WTC11 (cell line): ENCODE measurements around the gene PTBP2. TPM values are rescaled to one million over a fixed set of nuclear protein-coding genes. Genes with fewer than 3 reads are reported as not detected.

Source experiments
- ATAC-seq: fragments of 200-7000 bp; cut with Tn5 transposase; 2 replicates; pipeline ENCODE4 v1.10.0; 2021; ENCODE audit warnings: mild to moderate bottlenecking, moderate library complexity
- CTCF ChIA-PET: fragments of 300-600 bp; sonication (Branson Sonifier 250); formaldehyde crosslinking; loops from one replicate; lab custom pipeline; 2021; ENCODE audit warnings: antibody characterized with exemption; lab: Charles Lee
- POLR2A ChIA-PET: fragments of 350-600 bp; sonication (Branson Sonifier 250); formaldehyde crosslinking; loops from one replicate; lab custom pipeline; 2021; ENCODE audit warnings: antibody characterized with exemption; lab: Charles Lee
- DNase-seq: peaks from one replicate; pipeline ENCODE4 v3.0.0; 2021; ENCODE audit warnings: low spot score
- H3K27ac Mint-ChIP-seq: 2 replicates; pipeline ENCODE4 v1.8.0; 2021; ENCODE audit warnings: mixed read lengths
- H3K27me3 Mint-ChIP-seq: 2 replicates; pipeline ENCODE4 v1.8.0; 2021; ENCODE audit warnings: low read depth, mild to moderate bottlenecking, moderate library complexity, mixed read lengths
- H3K36me3 Mint-ChIP-seq: 2 replicates; pipeline ENCODE4 v1.8.0; 2021; ENCODE audit warnings: mixed read lengths
- H3K4me1 Mint-ChIP-seq: 2 replicates; pipeline ENCODE4 v1.8.0; 2022; ENCODE audit warnings: mixed read lengths
- H3K4me3 Mint-ChIP-seq: 2 replicates; pipeline ENCODE4 v1.8.0; 2021; ENCODE audit warnings: mild to moderate bottlenecking, moderate library complexity, mixed read lengths
- H3K9me3 Mint-ChIP-seq: 2 replicates; pipeline ENCODE4 v1.8.0; 2021; ENCODE audit warnings: mixed read lengths
- AFF4 ChIP-seq: sonication (generic); formaldehyde crosslinking; IDR thresholded peaks from 2 replicates; pipeline ENCODE4 v1.8.1; 2023; ENCODE audit warnings: mild to moderate bottlenecking, missing genetic modification reagents, borderline replicate concordance
- ATF2 ChIP-seq: sonication (generic); formaldehyde crosslinking; IDR thresholded peaks from 2 replicates; pipeline ENCODE4 v1.8.1; 2022; ENCODE audit warnings: low read depth, missing genetic modification reagents, borderline replicate concordance
- E2F5 ChIP-seq: sonication (generic); formaldehyde crosslinking; IDR thresholded peaks from 2 replicates; pipeline ENCODE4 v1.8.1; 2022; ENCODE audit warnings: mild to moderate bottlenecking, moderate library complexity, missing genetic modification reagents
- EMX1 ChIP-seq: fragments of 250-450 bp; sonication (Bioruptor Pico); IDR thresholded peaks from 2 replicates; pipeline ENCODE4 v1.8.0; 2021; ENCODE audit warnings: mild to moderate bottlenecking
- GABPB1 ChIP-seq: sonication (generic); formaldehyde crosslinking; IDR thresholded peaks from 2 replicates; pipeline ENCODE4 v1.8.1; 2023; ENCODE audit warnings: mild to moderate bottlenecking, missing genetic modification reagents
- IRF2 ChIP-seq: sonication (generic); formaldehyde crosslinking; IDR thresholded peaks from 2 replicates; pipeline ENCODE4 v1.8.0; 2022; ENCODE audit warnings: low read depth, missing genetic modification reagents, borderline replicate concordance
- PREB ChIP-seq: sonication (generic); formaldehyde crosslinking; IDR thresholded peaks from 2 replicates; pipeline ENCODE4 v1.8.1; 2022; ENCODE audit warnings: mild to moderate bottlenecking, missing genetic modification reagents, moderate library complexity, borderline replicate concordance
- SMAD3 ChIP-seq: sonication (generic); formaldehyde crosslinking; IDR thresholded peaks from 2 replicates; pipeline ENCODE4 v1.8.0; 2022; ENCODE audit warnings: missing genetic modification reagents, mild to moderate bottlenecking, borderline replicate concordance
- STAT6 ChIP-seq: sonication (generic); formaldehyde crosslinking; conservative IDR thresholded peaks from 2 replicates; pipeline ENCODE4 v1.8.1; 2023; ENCODE audit warnings: mild to moderate bottlenecking, low read depth, missing genetic modification reagents, moderate library complexity
- USF2 ChIP-seq: sonication (generic); formaldehyde crosslinking; IDR thresholded peaks from 2 replicates; pipeline ENCODE4 v1.8.1; 2023; ENCODE audit warnings: mild to moderate bottlenecking, missing genetic modification reagents, moderate library complexity
- ZNF281 ChIP-seq: sonication (generic); formaldehyde crosslinking; IDR thresholded peaks from 2 replicates; pipeline ENCODE4 v1.8.0; 2023; ENCODE audit warnings: mild to moderate bottlenecking, missing genetic modification reagents
- total RNA-seq: library from RNA; stranded (reverse); gene quantifications from 3 replicates; pipeline ENCODE4 v1.2.3, GENCODE V29; 2021

The PTBP2 gene
- total RNA-seq, 1 experiment from 2014 or later: 50.0 TPM

GRCh38 chr1:96746440-96747420, 25.1 kb downstream of the PTBP2 start:
- H3K27ac Mint-ChIP-seq: no peak overlapping the region; the same call in 1 of the 2 replicates
- 0 out of 2 replicates have a peak, but pooled peaks cover 3% of the 10 kb centered on the region for H3K9me3 Mint-ChIP-seq
- H3K4me3 Mint-ChIP-seq: no peak overlapping the region
- H3K27me3 Mint-ChIP-seq: no peaks in the 10 kb centered on the region
- no peak for TF ChIP-seq IRF2 (CRISPR knock-in tag)
- no peak for TF ChIP-seq SMAD3 (CRISPR knock-in tag)
- no peak for TF ChIP-seq ATF2
- no peak for TF ChIP-seq STAT6 (CRISPR knock-in tag)
- no peak for TF ChIP-seq EMX1 (CRISPR knock-in tag)
- TF ChIP-seq ZNF281 (CRISPR knock-in tag): no peak
- no peak for TF ChIP-seq USF2 (CRISPR knock-in tag)
- no peak for TF ChIP-seq E2F5 (CRISPR knock-in tag)
- TF ChIP-seq AFF4: no peak
- TF ChIP-seq PREB (CRISPR knock-in tag): no peak
- no peak for TF ChIP-seq GABPB1 (CRISPR knock-in tag)
- DNase-seq: no peak
- peaks cover 14% of the 10 kb centered on the region for H3K36me3 Mint-ChIP-seq
- ChIA-PET POLR2A (interaction anchor here (0.6 kb wide), 2 partner anchors 179 to 248 kb away, joined by 4 to 5 read pairs; no protein-coding TSS in a partner anchor), CTCF (interaction anchor here (0.5 to 0.7 kb wide), 3 partner anchors 53 to 1513 kb away, joined by 3 to 4 read pairs (median 3); no protein-coding TSS in a partner anchor)
- ATAC-seq: no peak
- peaks cover 39% of the 10 kb centered on the region for H3K4me1 Mint-ChIP-seq
